Karpas-422 (cell line): ENCODE measurements around the gene ADAM8. TPM values are rescaled to one million over a fixed set of nuclear protein-coding genes. Genes with fewer than 3 reads are reported as not detected.

Experiments used
- DNase-seq: peaks from one replicate; pipeline ENCODE4 v3.0.0-alpha.2; 2015
- H2AFZ ChIP-seq: fragments of 200-600 bp; sonication (generic); 2 replicates; pipeline ENCODE4 v1.6.1; 2014; ENCODE audit warnings: antibody characterized with exemption, low read length, mixed read lengths
- H3K27ac ChIP-seq: fragments of 200-600 bp; sonication (generic); 2 replicates; pipeline ENCODE4 v1.5.1; 2014; ENCODE audit warnings: mild to moderate bottlenecking, low read length, moderate library complexity
- H3K27me3 ChIP-seq: fragments of 200-600 bp; sonication (generic); 2 replicates; pipeline ENCODE4 v1.6.1; 2014; ENCODE audit warnings: low read length, mixed read lengths
- H3K36me3 ChIP-seq: fragments of 200-600 bp; sonication (generic); 2 replicates; pipeline ENCODE4 v1.6.1; 2014; ENCODE audit warnings: low read length, mixed read lengths; ENCODE audit not compliant: insufficient read depth
- H3K4me1 ChIP-seq: fragments of 200-600 bp; sonication (generic); 2 replicates; pipeline ENCODE4 v1.6.1; 2014; ENCODE audit warnings: mild to moderate bottlenecking, low read length, mixed read lengths
- H3K4me2 ChIP-seq: fragments of 200-600 bp; sonication (generic); 2 replicates; pipeline ENCODE4 v1.6.1; 2014; ENCODE audit warnings: low read length, low read depth, mild to moderate bottlenecking; ENCODE audit not compliant: poor library complexity, severe bottlenecking
- H3K4me3 ChIP-seq: fragments of 200-600 bp; sonication (generic); 2 replicates; pipeline ENCODE4 v1.5.1; 2014; ENCODE audit warnings: mild to moderate bottlenecking, antibody characterized with exemption, low read length, mixed read lengths
- H3K79me2 ChIP-seq: fragments of 200-600 bp; sonication (generic); 2 replicates; pipeline ENCODE4 v1.6.1; 2014; ENCODE audit warnings: mild to moderate bottlenecking, low read length, mixed read lengths
- H3K9ac ChIP-seq: fragments of 200-600 bp; sonication (generic); 2 replicates; pipeline ENCODE4 v1.6.0; 2014; ENCODE audit warnings: low read length
- H3K9me2 ChIP-seq: fragments of 200-600 bp; sonication (generic), shearing (Covaris generic); replicated peaks from 2 replicates; pipeline ENCODE4 v1.6.0; 2014; ENCODE audit warnings: mild to moderate bottlenecking, low read length, moderate library complexity; ENCODE audit not compliant: insufficient read depth
- H3K9me3 ChIP-seq: fragments of 300-700, 200-600 bp; sonication (generic); 2 replicates; pipeline ENCODE4 v1.6.1; 2014; ENCODE audit warnings: low read length, mixed read lengths
- H4K20me1 ChIP-seq: fragments of 200-600 bp; sonication (generic); 2 replicates; pipeline ENCODE4 v1.6.1; 2014; ENCODE audit warnings: mild to moderate bottlenecking, antibody characterized with exemption, low read length, low read depth; ENCODE audit not compliant: insufficient read depth
- total RNA-seq: library from RNA; depleted of rRNA; stranded (reverse); fragments of >200 nt; shearing (Covaris generic); gene quantifications from 2 replicates; pipeline ENCODE4 v1.2.3, GENCODE V29; 2014; ENCODE audit warnings: low replicate concordance

ADAM8 gene
- total RNA-seq, 1 experiment from 2014 or later = 0.71 TPM

DNA sequence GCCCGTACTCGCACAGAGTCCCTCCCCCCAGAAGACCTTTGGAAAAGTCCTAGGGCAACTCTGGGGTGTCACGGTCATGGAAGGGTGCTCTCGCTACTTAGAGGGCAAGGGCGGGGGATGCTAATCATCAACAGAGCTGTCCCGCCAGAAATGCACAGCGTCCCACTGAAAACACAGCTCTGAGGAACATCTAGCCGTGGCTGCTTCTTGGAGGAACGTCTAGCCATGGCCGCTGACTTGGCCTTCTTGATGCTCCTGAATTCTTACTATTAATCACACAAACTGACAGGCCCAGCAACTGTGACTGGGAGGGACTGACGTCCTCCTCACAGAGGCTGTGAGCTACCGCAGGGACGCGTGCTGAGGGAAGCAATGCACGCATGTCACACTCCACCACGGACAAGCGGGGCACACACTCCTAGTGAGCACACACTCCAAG is 30.3 kb upstream of the ADAM8 start:
- H3K27me3 ChIP-seq = no peaks in the 10 kb centered on the region
- H3K4me3 ChIP-seq = peak overlapping the region; percentile 96; the same call in 1 of the 2 replicates
- H4K20me1 ChIP-seq = peaks cover 37% of the 10 kb centered on the region; the same call in 1 of the 2 replicates
- peaks cover 16% of the 10 kb centered on the region for H3K36me3 ChIP-seq
- no peaks in the 10 kb centered on the region for H3K9me2 ChIP-seq
- H3K4me2 ChIP-seq = peak overlapping the region; percentile 91
- no peak overlapping the region for H3K27ac ChIP-seq
- no peak for DNase-seq
- peaks cover 18% of the 10 kb centered on the region for H3K4me1 ChIP-seq
- H2AFZ ChIP-seq = no peak overlapping the region
- peak overlapping the region; percentile 96 for H3K9ac ChIP-seq
- H3K9me3 ChIP-seq = no peaks in the 10 kb centered on the region
- H3K79me2 ChIP-seq = peaks cover 62% of the 10 kb centered on the region

DNA sequence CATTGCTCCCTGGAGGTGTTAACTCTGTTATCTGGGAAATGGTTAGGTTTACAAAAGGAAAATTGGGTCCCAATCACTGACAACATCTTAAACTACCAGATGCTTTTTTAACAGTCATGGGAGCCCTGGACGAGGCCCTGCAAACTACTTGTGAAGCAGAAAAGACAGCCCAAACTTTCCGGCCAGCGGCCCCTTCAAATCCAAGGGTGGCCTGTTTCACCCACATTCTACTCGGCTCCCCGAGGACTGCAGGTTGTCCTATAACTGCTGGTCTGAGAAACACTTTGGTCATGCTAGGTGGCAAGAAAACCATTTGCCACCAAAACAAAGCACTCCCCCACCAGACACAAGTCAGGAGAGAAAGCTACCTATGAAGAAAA is 29.4 kb upstream of the ADAM8 start:
- H3K27ac ChIP-seq = no peak overlapping the region
- no peak overlapping the region for H2AFZ ChIP-seq
- H3K4me1 ChIP-seq = peaks cover 18% of the 10 kb centered on the region
- H3K4me3 ChIP-seq = no peak overlapping the region
- H3K4me2 ChIP-seq = no peak overlapping the region
- H3K9me3 ChIP-seq = no peaks in the 10 kb centered on the region
- no peaks in the 10 kb centered on the region for H3K27me3 ChIP-seq
- H3K79me2 ChIP-seq = peaks cover 62% of the 10 kb centered on the region
- DNase-seq = no peak
- H3K9me2 ChIP-seq = no peaks in the 10 kb centered on the region
- peaks cover 37% of the 10 kb centered on the region; the same call in 1 of the 2 replicates for H4K20me1 ChIP-seq
- H3K36me3 ChIP-seq = peaks cover 16% of the 10 kb centered on the region
- no peak overlapping the region for H3K9ac ChIP-seq

DNA sequence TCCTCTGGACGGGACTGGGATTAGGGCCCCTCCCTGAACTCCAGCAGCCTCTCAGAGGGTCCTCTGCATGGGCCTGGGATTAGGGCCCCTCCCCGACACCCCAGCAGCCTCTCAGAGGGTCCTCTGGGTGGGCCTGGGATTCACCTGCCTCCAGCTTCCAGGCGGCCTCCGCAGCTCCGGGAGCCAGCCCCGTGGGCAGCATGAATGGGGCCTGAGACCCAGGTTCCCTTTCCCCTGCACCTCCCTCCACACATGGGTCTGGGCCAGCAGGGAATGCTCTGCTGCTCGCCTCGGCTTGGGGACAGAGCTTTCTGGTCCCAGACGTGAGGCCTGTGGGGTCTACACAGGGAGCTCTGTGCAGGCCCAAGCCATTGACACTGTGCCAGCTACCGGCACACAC is 26.5 kb upstream of the ADAM8 start:
- H3K4me2 ChIP-seq = no peak overlapping the region
- no peaks in the 10 kb centered on the region for H3K9me2 ChIP-seq
- H3K79me2 ChIP-seq = peaks cover 54% of the 10 kb centered on the region
- no peak overlapping the region for H3K4me3 ChIP-seq
- H3K27me3 ChIP-seq = no peaks in the 10 kb centered on the region
- peaks cover 13% of the 10 kb centered on the region for H3K4me1 ChIP-seq
- no peak for DNase-seq
- H3K9ac ChIP-seq = no peak overlapping the region
- no peak overlapping the region for H2AFZ ChIP-seq
- no peaks in the 10 kb centered on the region for H3K9me3 ChIP-seq
- H3K27ac ChIP-seq = no peak overlapping the region
- 0 out of 2 replicates have a peak, but pooled peaks cover 2% of the 10 kb centered on the region for H3K36me3 ChIP-seq
- peaks cover 27% of the 10 kb centered on the region; the same call in 1 of the 2 replicates for H4K20me1 ChIP-seq

- no peak overlapping the region for H3K9ac ChIP-seq
- no peak overlapping the region for H3K4me2 ChIP-seq
- no peak overlapping the region for H3K27ac ChIP-seq
- no peak overlapping the region for H3K4me3 ChIP-seq
- no peak for DNase-seq
- peaks cover 6% of the 10 kb centered on the region for H3K4me1 ChIP-seq
- peaks cover 44% of the 10 kb centered on the region for H3K79me2 ChIP-seq
- no peaks in the 10 kb centered on the region for H3K9me3 ChIP-seq
- no peak overlapping the region for H2AFZ ChIP-seq
- H3K27me3 ChIP-seq = no peaks in the 10 kb centered on the region
- 0 out of 2 replicates have a peak, but pooled peaks cover 2% of the 10 kb centered on the region for H3K36me3 ChIP-seq
- no peaks in the 10 kb centered on the region for H3K9me2 ChIP-seq
- H4K20me1 ChIP-seq = peaks cover 18% of the 10 kb centered on the region; the same call in 1 of the 2 replicates
Observed at GRCh38 chr10:133302230-133302629, 25.6 kb upstream of the ADAM8 start.

DNA sequence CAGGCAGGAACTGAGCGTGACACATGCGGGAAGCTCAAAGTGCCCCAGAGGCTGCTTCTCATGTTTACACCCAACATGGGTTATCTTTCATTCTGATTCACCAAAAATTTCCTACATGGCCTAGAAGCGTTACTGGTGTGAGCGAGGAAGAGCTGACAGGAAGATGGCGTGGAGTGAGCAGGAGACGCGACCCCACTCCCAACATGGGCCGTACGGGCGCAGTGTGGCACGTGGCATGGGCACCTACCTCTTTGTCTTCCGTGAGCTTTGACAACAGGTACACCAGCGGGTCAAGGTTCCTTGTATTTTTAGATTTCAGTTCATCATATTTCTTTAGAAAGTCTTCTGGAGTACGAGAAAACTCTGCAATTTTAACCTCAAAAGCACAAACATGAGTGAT is 23.1 kb upstream of the ADAM8 start:
- H3K9me3 ChIP-seq = no peaks in the 10 kb centered on the region
- peaks cover 11% of the 10 kb centered on the region; the same call in 1 of the 2 replicates for H4K20me1 ChIP-seq
- H3K9ac ChIP-seq = no peak overlapping the region
- H3K27ac ChIP-seq = no peak overlapping the region
- no peaks in the 10 kb centered on the region for H3K9me2 ChIP-seq
- no peak overlapping the region for H3K4me2 ChIP-seq
- H3K27me3 ChIP-seq = no peaks in the 10 kb centered on the region
- H3K79me2 ChIP-seq = peaks cover 21% of the 10 kb centered on the region
- no peak for DNase-seq
- H2AFZ ChIP-seq = no peak overlapping the region
- H3K4me3 ChIP-seq = no peak overlapping the region
- H3K36me3 ChIP-seq = 0 out of 2 replicates have a peak, but pooled peaks cover 2% of the 10 kb centered on the region
- H3K4me1 ChIP-seq = no peaks in the 10 kb centered on the region

GRCh38 chr10:133299224-133299623 is 22.6 kb upstream of the ADAM8 start:
- Histone ChIP-seq H3K9me3 (no peaks in the 10 kb centered on the region), H3K9me2 (no peaks in the 10 kb centered on the region), H3K4me1 (no peaks in the 10 kb centered on the region), H3K27ac (no peak overlapping the region), H3K36me3 (0 out of 2 replicates have a peak, but pooled peaks cover 2% of the 10 kb centered on the region), H3K27me3 (no peaks in the 10 kb centered on the region), H3K79me2 (peaks cover 18% of the 10 kb centered on the region), H3K9ac (no peak overlapping the region), H2AFZ (no peak overlapping the region), H3K4me2 (no peak overlapping the region), H4K20me1 (peaks cover 10% of the 10 kb centered on the region; the same call in 1 of the 2 replicates), H3K4me3 (no peak overlapping the region)
- DNase-seq = no peak

GRCh38 chr10:133298466-133298865 is 21.8 kb upstream of the ADAM8 start:
- H3K36me3 ChIP-seq = 0 out of 2 replicates have a peak, but pooled peaks cover 2% of the 10 kb centered on the region
- DNase-seq = no peak
- H4K20me1 ChIP-seq = peaks cover 2% of the 10 kb centered on the region; the same call in 1 of the 2 replicates
- H3K4me1 ChIP-seq = no peaks in the 10 kb centered on the region
- no peaks in the 10 kb centered on the region for H3K27me3 ChIP-seq
- H3K4me3 ChIP-seq = no peak overlapping the region
- peaks cover 10% of the 10 kb centered on the region for H3K79me2 ChIP-seq
- no peaks in the 10 kb centered on the region for H3K9me2 ChIP-seq
- no peak overlapping the region for H3K9ac ChIP-seq
- no peak overlapping the region for H3K4me2 ChIP-seq
- H2AFZ ChIP-seq = no peak overlapping the region
- no peak overlapping the region for H3K27ac ChIP-seq
- no peaks in the 10 kb centered on the region for H3K9me3 ChIP-seq

DNA sequence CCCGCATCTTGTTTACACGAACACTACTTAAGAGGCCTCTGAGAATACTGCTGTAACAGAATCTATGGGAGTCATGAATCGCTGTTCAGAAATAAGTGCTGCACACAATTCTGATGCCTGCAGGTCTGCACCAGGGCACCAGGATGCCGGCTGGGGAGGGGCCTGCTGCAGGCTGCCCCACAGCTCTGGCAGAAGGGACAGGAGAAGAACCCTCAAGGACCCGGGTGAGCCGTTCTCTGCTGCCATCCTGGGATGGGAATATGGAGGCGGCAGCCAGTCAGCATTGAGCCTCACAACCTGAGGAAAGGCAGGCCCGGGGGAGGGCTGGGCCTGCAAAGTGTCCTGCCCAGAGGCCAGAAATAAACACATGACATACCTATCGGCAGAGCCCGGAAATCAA is 20.8 kb upstream of the ADAM8 start:
- no peak overlapping the region for H3K9ac ChIP-seq
- 0 out of 2 replicates have a peak, but pooled peaks cover 2% of the 10 kb centered on the region for H3K36me3 ChIP-seq
- peaks cover 1% of the 10 kb centered on the region; the same call in 1 of the 2 replicates for H3K79me2 ChIP-seq
- no peaks in the 10 kb centered on the region for H3K9me2 ChIP-seq
- no peaks in the 10 kb centered on the region for H3K4me1 ChIP-seq
- no peaks in the 10 kb centered on the region for H4K20me1 ChIP-seq
- H3K4me3 ChIP-seq = no peak overlapping the region
- no peak overlapping the region for H3K4me2 ChIP-seq
- DNase-seq = no peak
- no peak overlapping the region for H3K27ac ChIP-seq
- H3K9me3 ChIP-seq = no peaks in the 10 kb centered on the region
- H2AFZ ChIP-seq = no peak overlapping the region
- H3K27me3 ChIP-seq = no peaks in the 10 kb centered on the region
